T-helper 1 cell treated with Interleukin-12 subunit alpha and Interleukin-12 subunit beta and Interleukin-4 antibody, amounts not matched to agents 30 μg/mL and 1 μg/mL, for 36 hours (primary cell): Measurements from ENCODE around the gene RETSAT.
"Not testable (repeated sequence)": the region's sequence is repeated elsewhere in the genome, so short reads cannot be mapped to it uniquely, and the experiment has no call there.

Source experiments
- H3K27ac Mint-ChIP-seq: one replicate; pipeline ENCODE4 v1.8.0; 2021; ENCODE audit warnings: mild to moderate bottlenecking, mixed read lengths
- H3K27me3 Mint-ChIP-seq: one replicate; pipeline ENCODE4 v1.8.0; 2021; ENCODE audit warnings: low read depth, mixed read lengths
- H3K36me3 Mint-ChIP-seq: one replicate; pipeline ENCODE4 v1.8.0; 2021; ENCODE audit warnings: low read depth, mixed read lengths
- H3K4me1 Mint-ChIP-seq: one replicate; pipeline ENCODE4 v1.8.0; 2021; ENCODE audit warnings: low read depth, mixed read lengths
- H3K4me3 Mint-ChIP-seq: one replicate; pipeline ENCODE4 v1.8.0; 2021; ENCODE audit warnings: mild to moderate bottlenecking, moderate library complexity, mixed read lengths
- H3K9me3 Mint-ChIP-seq: one replicate; pipeline ENCODE4 v1.8.0; 2021; ENCODE audit warnings: mixed read lengths

RETSAT gene

DNA sequence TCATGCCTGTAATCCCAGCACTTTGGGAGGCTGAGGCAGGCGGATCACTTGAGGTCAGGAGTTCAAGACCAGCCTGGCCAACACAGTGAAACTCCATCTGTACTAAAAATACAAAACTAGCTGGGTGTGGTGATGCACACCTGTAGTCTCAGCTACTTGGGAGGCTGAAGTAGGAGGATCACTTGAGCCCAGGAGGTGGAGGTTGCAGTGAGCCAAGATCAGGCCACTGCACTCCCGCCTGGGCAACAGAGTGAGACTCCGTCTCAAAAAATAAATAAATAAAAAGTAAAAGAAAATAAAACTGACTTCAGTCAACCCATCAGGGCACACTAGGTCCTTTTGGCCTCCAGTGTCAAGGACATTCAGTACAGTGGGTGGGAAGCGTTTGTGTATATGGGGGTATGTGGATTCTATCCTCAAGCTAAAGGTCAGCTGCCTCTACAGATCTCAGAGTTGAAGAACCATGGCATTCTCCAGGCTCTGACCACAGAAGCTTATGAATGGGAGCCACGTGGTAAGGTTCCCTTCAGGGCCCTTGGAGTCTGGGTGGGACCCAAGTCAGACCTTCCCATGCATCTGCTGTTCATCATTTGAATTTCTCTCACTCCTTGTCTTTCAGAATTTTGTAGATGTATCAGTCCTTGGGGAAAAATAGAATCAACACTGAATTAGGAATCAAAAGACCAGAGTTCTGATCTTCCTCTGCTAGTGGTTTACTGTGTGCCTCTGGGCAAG is 8.5 kb upstream of the RETSAT start:
- H3K36me3 Mint-ChIP-seq: peaks cover 34% of the 10 kb centered on the region

DNA sequence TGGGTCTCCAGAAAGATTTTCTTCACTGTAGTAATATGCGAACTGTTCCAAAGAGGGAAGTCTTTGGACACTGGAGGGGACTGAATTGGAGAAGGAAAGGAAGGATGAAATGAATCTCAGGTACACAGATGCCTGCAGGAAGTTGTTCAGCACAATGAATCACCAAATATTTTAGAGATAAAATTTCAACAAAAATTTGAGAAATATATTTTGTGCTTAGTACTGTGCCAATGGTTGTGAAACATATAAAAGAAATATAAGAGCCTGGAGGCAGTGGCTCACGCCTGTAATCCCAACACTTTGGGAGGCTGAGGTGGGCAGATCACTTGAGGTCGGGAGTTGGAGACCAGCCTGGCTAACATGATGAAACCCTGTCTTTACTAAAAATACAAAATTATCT is 3.4 kb upstream of the RETSAT start:
- Mint-ChIP-seq H3K4me3 (no peak overlapping the region), H3K9me3 (no peaks in the 10 kb centered on the region), H3K27me3 (no peaks in the 10 kb centered on the region), H3K36me3 (peaks cover 34% of the 10 kb centered on the region), H3K27ac (no peak overlapping the region), H3K4me1 (peaks cover 34% of the 10 kb centered on the region)

More for the DNA sequence above, 8.5 kb upstream of the RETSAT start:
- not testable (repeated sequence) for H3K4me1 Mint-ChIP-seq, H3K27me3 Mint-ChIP-seq, H3K27ac Mint-ChIP-seq, H3K9me3 Mint-ChIP-seq, H3K4me3 Mint-ChIP-seq

DNA sequence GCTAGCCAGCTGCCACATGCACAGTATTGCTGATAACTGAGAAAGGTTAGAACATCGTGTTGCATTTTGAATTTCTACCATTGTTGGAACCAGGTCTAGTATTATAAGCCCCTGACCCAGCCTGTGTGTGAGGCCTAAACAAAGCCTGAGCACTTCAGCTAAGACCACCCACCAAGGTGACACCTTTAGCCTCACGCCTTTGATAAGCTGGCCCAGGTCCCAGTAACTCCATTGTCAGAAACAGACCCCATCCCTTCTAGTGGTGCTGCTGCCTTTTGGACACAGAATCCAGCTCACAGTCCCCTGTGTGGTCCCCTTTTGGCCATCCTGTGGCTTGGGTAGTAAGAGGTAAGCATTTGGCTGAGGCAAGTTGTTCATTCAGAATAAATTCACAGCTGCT is 1.9 kb upstream of the RETSAT start:
- peaks cover 28% of the 10 kb centered on the region for H3K36me3 Mint-ChIP-seq
- peaks cover 38% of the 10 kb centered on the region for H3K4me1 Mint-ChIP-seq
- no peaks in the 10 kb centered on the region for H3K9me3 Mint-ChIP-seq
- no peaks in the 10 kb centered on the region for H3K27me3 Mint-ChIP-seq
- no peak overlapping the region for H3K27ac Mint-ChIP-seq
- no peak overlapping the region for H3K4me3 Mint-ChIP-seq

DNA sequence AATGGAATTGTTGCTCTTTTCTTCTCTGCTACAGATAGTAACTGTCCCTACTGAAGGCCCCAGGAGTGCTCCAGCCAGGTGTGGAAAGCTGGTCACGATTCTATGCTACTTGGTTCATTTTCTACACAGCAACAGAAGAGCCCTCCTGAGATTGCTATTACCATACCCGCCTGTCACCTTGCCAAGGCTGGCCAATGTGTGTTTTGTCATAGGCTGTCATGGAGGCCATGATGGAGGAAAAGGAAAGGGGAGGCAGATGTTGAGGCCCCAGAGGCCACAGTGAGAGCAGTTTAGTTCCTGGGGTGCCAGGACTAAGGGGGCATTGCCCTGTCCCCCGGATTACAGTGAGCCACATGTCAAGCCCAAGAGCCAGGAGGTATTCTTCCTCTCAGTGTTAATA is 1.2 kb upstream of the RETSAT start:
- peaks cover 38% of the 10 kb centered on the region for H3K4me1 Mint-ChIP-seq
- H3K27me3 Mint-ChIP-seq: no peaks in the 10 kb centered on the region
- H3K36me3 Mint-ChIP-seq: peaks cover 31% of the 10 kb centered on the region
- peak overlapping the region; percentile 73 for H3K27ac Mint-ChIP-seq
- H3K4me3 Mint-ChIP-seq: peak overlapping the region; percentile 100
- no peaks in the 10 kb centered on the region for H3K9me3 Mint-ChIP-seq

DNA sequence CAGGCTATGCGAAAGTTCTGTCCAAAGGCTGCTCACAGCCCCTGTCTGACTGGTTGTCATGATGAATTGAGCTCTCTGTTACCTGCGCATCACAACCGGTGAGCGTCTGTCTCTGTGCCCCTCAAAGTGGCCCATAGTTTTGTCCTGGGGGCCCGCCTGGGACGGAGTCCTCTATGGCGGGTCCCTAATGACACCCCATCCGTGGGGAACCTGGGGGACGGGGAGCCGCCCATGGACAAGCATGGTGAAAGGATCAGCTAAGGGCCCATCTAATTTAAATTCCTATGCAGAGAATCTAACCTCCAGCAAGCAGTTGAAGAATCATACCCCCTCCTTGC is 714 bp upstream of the RETSAT start:
- no peaks in the 10 kb centered on the region for H3K9me3 Mint-ChIP-seq
- no peaks in the 10 kb centered on the region for H3K27me3 Mint-ChIP-seq
- peaks cover 38% of the 10 kb centered on the region for H3K4me1 Mint-ChIP-seq

DNA sequence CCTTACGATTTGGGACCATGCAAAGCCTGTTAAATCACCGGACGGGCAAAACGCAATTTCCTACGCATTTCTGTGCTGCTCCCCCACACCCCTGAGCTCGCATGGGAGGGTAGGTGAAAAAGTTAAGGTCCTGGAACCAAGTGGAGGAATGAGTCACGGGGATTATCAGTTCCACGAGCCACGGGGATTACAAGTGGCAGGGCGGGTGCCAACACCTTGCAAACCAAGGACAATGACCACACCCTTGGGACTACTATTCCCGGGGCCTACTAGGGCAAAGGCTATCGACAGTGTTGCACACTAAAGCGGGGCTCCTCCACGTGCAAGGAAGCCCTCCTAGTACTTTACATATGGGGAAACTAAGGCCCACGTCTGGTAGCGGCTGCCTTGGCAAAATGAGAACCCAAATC is 447 bp downstream of the RETSAT start:
- Mint-ChIP-seq H3K4me1 (peaks cover 37% of the 10 kb centered on the region), H3K9me3 (no peaks in the 10 kb centered on the region), H3K27me3 (no peaks in the 10 kb centered on the region), H3K27ac (peak overlapping the region; percentile 98), H3K4me3 (peak overlapping the region; percentile 100), H3K36me3 (peaks cover 38% of the 10 kb centered on the region)

More for the DNA sequence above, 714 bp upstream of the RETSAT start:
- H3K36me3 Mint-ChIP-seq: peaks cover 34% of the 10 kb centered on the region
- H3K4me3 Mint-ChIP-seq: peak overlapping the region; percentile 100
- H3K27ac Mint-ChIP-seq: peak overlapping the region; percentile 98

DNA sequence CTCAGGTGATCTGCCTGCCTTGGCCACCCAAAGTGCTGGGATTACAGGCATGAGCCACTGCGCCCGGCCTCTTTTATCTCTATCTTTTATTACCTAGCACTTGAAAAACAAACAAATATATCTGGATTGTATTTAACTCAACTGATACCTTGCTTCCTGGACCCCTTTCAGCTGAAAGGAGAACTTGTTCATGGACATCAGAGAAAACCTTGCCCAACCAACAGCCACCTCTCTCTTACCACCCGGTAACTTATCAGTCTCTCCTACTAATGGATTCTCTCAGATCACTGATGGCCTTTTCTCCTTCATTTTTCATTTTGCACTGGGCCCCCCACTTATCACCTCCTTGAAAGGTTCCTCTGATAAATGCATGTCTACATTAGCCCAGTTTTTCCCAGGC is 6.7 kb downstream of the RETSAT start:
- H3K36me3 Mint-ChIP-seq: peaks cover 37% of the 10 kb centered on the region
- H3K27me3 Mint-ChIP-seq: no peaks in the 10 kb centered on the region
- no peaks in the 10 kb centered on the region for H3K9me3 Mint-ChIP-seq
- no peak overlapping the region for H3K27ac Mint-ChIP-seq
- peaks cover 3% of the 10 kb centered on the region for H3K4me1 Mint-ChIP-seq
- H3K4me3 Mint-ChIP-seq: no peak overlapping the region

DNA sequence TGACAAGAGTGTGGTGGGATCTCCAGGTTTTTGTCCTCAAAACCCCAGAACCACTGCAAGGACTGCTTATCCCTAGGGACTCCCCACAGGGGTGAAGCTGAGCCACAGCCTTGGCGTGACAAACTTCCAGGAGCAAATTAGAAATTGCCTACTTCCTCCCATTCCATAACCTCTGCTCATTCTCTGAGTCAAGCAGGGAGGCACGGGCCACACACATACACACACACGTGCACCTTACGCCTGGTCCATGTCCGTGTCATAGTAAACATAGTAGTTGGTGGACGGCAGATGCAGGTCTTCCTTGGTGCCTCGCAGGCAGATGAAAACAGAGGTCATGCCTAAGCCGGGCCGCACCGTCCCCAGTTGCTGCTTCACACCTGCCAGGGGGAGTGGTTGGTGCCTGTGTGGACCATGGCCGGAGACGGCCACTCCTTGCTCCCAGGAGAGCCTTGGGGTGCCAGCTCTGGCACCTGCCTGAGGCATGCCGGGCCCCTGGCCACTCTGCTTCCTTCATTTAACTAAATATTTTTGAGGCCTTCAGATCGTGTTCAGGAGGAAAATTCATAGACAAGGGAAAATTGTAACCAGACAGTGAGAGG is 9.9 kb downstream of the RETSAT start:
- H3K27me3 Mint-ChIP-seq: peaks cover 9% of the 10 kb centered on the region
- H3K36me3 Mint-ChIP-seq: peaks cover 25% of the 10 kb centered on the region
- no peak overlapping the region for H3K27ac Mint-ChIP-seq
- H3K9me3 Mint-ChIP-seq: no peaks in the 10 kb centered on the region
- H3K4me3 Mint-ChIP-seq: no peak overlapping the region
- H3K4me1 Mint-ChIP-seq: no peaks in the 10 kb centered on the region

DNA sequence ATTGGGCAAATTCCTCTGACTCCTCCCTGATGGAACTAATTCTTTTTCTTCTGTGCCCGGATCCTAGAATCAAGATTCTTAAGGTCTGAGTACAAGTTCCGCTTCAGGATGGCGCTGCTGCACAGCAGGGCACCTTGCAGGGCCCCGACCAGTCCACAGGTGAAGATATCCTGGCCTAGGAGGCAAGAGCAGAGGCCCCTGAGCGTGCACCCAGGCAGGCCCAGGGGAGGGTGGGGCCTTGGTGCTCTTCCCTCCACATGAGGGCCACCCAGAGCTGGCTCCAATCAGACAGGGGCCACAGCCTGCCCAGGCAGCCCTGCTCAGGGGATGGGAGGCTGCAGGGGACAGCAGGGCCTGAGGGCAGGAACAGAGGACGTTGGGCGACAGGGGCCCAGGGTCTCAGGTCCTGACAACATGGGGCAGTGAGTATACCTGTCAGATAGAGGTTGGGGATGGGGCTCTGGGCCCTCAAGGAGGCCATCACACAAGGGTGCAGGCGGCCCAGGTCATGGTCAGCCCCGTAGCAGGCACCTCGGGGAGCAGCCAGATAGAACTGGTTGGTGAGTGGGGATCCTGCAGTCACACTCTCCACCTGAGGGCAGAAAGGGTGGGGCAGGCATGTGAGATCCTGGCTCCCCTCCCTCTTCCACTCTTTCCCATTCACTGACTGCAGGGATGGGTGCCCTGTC is 11.0 kb downstream of the RETSAT start:
- not testable (repeated sequence) for H3K27ac Mint-ChIP-seq, H3K4me1 Mint-ChIP-seq, H3K4me3 Mint-ChIP-seq, H3K9me3 Mint-ChIP-seq
- peaks cover 13% of the 10 kb centered on the region for H3K27me3 Mint-ChIP-seq
- peaks cover 22% of the 10 kb centered on the region for H3K36me3 Mint-ChIP-seq

DNA sequence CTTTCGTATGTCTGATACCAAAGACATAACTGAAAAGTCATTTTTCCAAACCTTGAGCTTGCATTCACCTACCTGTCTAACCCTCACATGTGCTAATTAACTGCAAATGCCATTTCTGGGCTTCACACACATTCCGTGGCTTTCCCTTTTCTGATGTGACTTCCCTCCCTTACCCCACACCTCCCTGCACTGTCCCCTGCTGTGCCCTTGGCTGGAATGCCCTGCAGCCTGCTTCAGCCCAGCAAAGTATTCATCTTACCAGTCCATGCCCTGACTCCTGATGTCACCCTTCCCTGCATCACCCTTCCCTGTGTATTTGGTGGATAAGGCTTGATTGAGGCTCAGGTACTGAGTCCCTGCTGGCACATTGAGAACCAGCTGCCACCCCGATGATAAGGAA is 12.2 kb downstream of the RETSAT start:
- Mint-ChIP-seq H3K36me3 (peaks cover 18% of the 10 kb centered on the region), H3K27ac (no peak overlapping the region)

DNA sequence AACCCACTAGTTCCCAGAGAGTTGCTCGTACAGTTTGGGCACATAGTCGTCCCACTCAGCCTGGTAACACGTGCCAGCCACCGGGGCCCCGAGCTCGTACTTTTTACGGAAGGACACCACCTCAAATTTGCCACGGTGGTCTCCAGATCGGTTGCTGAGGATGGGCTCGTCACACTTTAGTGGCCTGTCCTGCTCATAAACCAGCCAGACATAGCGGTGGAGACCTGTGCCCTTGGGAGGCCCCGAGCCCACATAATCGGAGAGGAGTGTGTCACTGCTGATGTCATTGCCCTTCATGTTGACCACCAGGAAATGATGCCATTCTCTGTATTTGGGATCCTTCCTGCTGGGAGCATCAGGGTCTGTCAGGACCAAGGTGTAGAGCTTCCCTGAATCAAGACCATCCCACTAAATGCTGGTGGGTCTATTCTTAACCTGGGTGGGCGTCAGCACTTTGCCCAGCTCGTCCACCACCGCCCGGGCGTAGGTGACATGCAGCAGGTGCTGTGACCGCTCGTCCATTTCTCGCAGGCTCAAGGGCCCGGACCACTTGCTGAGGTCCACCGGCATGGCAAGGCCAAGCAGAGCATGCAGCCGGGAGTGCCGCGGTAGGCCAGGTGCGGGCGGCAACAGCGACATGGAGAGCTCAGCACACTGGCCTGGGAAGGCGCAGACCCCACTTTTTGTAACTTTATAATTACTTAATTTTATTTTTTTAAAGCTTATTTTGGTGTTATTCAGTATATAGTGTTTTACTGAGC is 12.9 kb downstream of the RETSAT start:
- Mint-ChIP-seq H3K36me3 (peaks cover 16% of the 10 kb centered on the region), H3K9me3 (no peaks in the 10 kb centered on the region)

More for the DNA sequence above, 12.2 kb downstream of the RETSAT start:
- Mint-ChIP-seq H3K9me3 (no peaks in the 10 kb centered on the region), H3K4me1 (no peaks in the 10 kb centered on the region), H3K4me3 (no peak overlapping the region), H3K27me3 (peaks cover 25% of the 10 kb centered on the region)

DNA sequence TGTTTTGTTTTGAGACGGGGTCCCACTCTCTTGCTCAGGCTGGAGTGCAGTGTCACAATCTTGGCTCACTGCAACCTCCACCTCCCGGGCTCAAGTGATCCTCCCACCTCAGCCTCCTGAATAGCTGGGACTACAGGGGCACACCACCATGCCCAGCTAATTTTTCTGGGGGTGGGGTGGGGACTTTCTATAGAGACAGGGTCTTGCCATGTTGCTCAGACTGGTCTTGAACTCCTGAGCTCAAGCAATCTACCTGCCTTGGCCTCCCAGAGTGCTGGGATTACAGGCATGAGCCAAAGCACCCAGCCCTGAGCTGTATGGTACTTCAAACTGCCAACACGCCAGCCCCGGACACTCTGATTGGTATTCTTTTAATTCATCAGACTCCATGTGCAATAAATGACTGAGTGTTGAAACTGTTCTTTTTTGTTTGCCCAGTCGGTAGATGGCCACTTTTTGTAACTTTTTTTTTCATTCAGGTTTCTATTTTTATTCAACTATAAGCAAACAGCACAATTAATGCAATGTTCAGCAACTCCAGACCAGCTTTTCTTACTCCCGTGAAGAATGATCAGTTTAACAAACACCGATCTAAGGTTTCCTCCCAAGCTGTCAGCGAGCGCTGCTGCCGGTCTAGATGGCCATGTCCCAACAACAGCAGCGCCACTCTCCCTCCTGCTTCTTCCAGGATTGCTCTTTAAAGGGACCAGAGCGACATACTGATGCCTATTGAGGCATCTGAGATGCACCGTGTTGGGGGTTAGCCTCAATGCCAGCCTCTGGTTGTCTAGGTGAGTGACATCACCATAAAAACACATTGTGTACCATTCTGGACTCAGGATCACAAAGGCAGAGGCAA is 14.1 kb downstream of the RETSAT start:
- no peak overlapping the region for H3K4me3 Mint-ChIP-seq
- H3K4me1 Mint-ChIP-seq: no peaks in the 10 kb centered on the region
- peaks cover 12% of the 10 kb centered on the region for H3K36me3 Mint-ChIP-seq
- peaks cover 25% of the 10 kb centered on the region for H3K27me3 Mint-ChIP-seq
- no peak overlapping the region for H3K27ac Mint-ChIP-seq
- no peaks in the 10 kb centered on the region for H3K9me3 Mint-ChIP-seq

More for the DNA sequence above, 12.9 kb downstream of the RETSAT start:
- no peak overlapping the region for H3K4me3 Mint-ChIP-seq
- peaks cover 25% of the 10 kb centered on the region for H3K27me3 Mint-ChIP-seq
- no peaks in the 10 kb centered on the region for H3K4me1 Mint-ChIP-seq
- H3K27ac Mint-ChIP-seq: no peak overlapping the region

DNA sequence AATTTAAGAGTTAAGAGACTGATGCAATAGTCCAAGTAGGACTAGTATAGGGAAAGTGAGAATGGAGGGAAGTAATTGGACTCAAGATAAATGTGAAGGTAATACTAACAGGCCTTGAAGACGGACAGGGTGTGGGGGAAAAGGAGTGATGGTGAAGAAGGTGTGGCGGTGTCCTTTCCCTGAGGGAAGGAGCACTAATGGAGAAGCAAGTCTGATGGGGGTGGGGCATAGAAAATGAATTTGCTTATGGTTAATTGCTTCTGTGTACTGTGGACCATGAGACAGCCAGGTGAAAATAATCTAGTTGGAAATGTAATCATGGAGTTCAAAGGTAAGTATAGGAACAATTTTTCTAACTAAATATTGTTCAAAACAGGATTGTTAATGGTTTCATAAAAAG is 19.4 kb downstream of the RETSAT start:
- Mint-ChIP-seq H3K27me3 (peaks cover 19% of the 10 kb centered on the region), H3K9me3 (no peaks in the 10 kb centered on the region), H3K36me3 (no peaks in the 10 kb centered on the region), H3K27ac (no peak overlapping the region), H3K4me3 (no peak overlapping the region), H3K4me1 (peaks cover 5% of the 10 kb centered on the region)

DNA sequence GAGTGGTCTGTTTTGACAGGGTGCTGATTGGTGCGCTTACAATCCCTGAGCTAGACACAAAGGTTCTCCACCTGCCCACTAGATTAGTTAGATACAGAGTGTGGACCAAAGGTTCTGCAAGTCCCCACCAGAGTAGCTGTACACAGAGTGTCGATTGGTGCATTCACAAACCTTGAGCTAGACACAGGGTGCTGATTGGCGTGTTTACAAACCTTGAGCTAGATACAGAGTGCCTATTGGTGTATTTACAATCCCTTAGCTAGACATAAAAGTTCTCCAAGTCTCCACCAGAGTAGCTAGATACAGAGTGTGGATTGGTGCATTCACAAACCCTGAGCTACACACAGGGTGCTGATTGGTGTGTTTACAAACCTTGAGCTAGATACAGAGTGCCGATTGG is 20.5 kb downstream of the RETSAT start:
- H3K9me3 Mint-ChIP-seq, H3K4me1 Mint-ChIP-seq, H3K4me3 Mint-ChIP-seq, H3K36me3 Mint-ChIP-seq, H3K27ac Mint-ChIP-seq: not testable (repeated sequence)
- peaks cover 15% of the 10 kb centered on the region for H3K27me3 Mint-ChIP-seq
